ENCODE measurements around the gene CYB5D1. TPM values are rescaled to one million over a fixed set of nuclear protein-coding genes. Genes with fewer than 3 reads are reported as not detected.
A peak's percentile ranks its signal among the peaks of the same experiment; 100 is the strongest.

The CYB5D1 gene
- total RNA-seq, 1 donor from 2014 or later = 6.9 TPM

GRCh38 chr17:7889166-7889955 is 31.6 kb downstream of the CYB5D1 start:
- Mint-ChIP-seq H3K27ac (ENCODE audit: unreplicated experiment) (no peak overlapping the region), H3K36me3 (ENCODE audit: low read depth) (peaks cover 16% of the 10 kb centered on the region), H3K4me1 (ENCODE audit: low read depth) (no peaks in the 10 kb centered on the region), H3K9me3 (ENCODE audit: low read depth) (no peaks in the 10 kb centered on the region), H3K4me3 (ENCODE audit: unreplicated experiment) (no peak overlapping the region), H3K27me3 (ENCODE audit: low read depth) (no peaks in the 10 kb centered on the region)
- TF ChIP-seq CTCF (IDR thresholded peaks at IDR 0.05) = peak; percentile 75
- no peak for DNase-seq (ENCODE audit: low spot score)

GRCh38 chr17:7893187-7893880 is 35.5 kb downstream of the CYB5D1 start:
- no peak for TF ChIP-seq CTCF (IDR thresholded peaks at IDR 0.05)
- no peak overlapping the region for H3K27ac Mint-ChIP-seq (ENCODE audit: unreplicated experiment)
- DNase-seq (ENCODE audit: low spot score) = no peak
- H3K4me1 Mint-ChIP-seq (ENCODE audit: low read depth) = no peaks in the 10 kb centered on the region
- H3K27me3 Mint-ChIP-seq (ENCODE audit: low read depth) = no peaks in the 10 kb centered on the region
- peaks cover 43% of the 10 kb centered on the region for H3K36me3 Mint-ChIP-seq (ENCODE audit: low read depth)
- no peak overlapping the region for H3K4me3 Mint-ChIP-seq (ENCODE audit: unreplicated experiment)
- H3K9me3 Mint-ChIP-seq (ENCODE audit: low read depth) = no peaks in the 10 kb centered on the region

GRCh38 chr17:7894226-7894625 is 36.4 kb downstream of the CYB5D1 start:
- TF ChIP-seq CTCF (IDR thresholded peaks at IDR 0.05) = no peak
- no peak overlapping the region for H3K4me3 Mint-ChIP-seq (ENCODE audit: unreplicated experiment)
- H3K9me3 Mint-ChIP-seq (ENCODE audit: low read depth) = no peaks in the 10 kb centered on the region
- H3K27ac Mint-ChIP-seq (ENCODE audit: unreplicated experiment) = no peak overlapping the region
- H3K36me3 Mint-ChIP-seq (ENCODE audit: low read depth) = peaks cover 48% of the 10 kb centered on the region
- DNase-seq (ENCODE audit: low spot score) = no peak
- no peaks in the 10 kb centered on the region for H3K4me1 Mint-ChIP-seq (ENCODE audit: low read depth)
- no peaks in the 10 kb centered on the region for H3K27me3 Mint-ChIP-seq (ENCODE audit: low read depth)

GRCh38 chr17:7894866-7895265 is 37.1 kb downstream of the CYB5D1 start:
- H3K4me1 Mint-ChIP-seq (ENCODE audit: low read depth) = no peaks in the 10 kb centered on the region

More at GRCh38 chr17:7894866-7895265, 37.1 kb downstream of the CYB5D1 start:
- Mint-ChIP-seq H3K36me3 (ENCODE audit: low read depth) (peaks cover 53% of the 10 kb centered on the region), H3K4me3 (ENCODE audit: unreplicated experiment) (no peak overlapping the region), H3K9me3 (ENCODE audit: low read depth) (no peaks in the 10 kb centered on the region), H3K27me3 (ENCODE audit: low read depth) (no peaks in the 10 kb centered on the region), H3K27ac (ENCODE audit: unreplicated experiment) (no peak overlapping the region)
- DNase-seq (ENCODE audit: low spot score) = no peak
- no peak for TF ChIP-seq CTCF (IDR thresholded peaks at IDR 0.05)

Measured in chondrocyte (in vitro differentiated cells).